HG03521 (cell line): ENCODE data around the gene PHETA1.

Experiments used
- ATAC-seq: cut with Tn5 transposase; IDR thresholded peaks from one replicate; pipeline ENCODE4 v1.9.1; 2021; ENCODE audit warnings: mild to moderate bottlenecking, moderate library complexity; ENCODE audit not compliant: unreplicated experiment

PHETA1 gene

GRCh38 chr12:111368788-111369495 lies at the start of gene PHETA1:
TSS of gene PHETA1 (minus strand) at chr12:111369095. CDS start at chr12:111363427, 5,668 bp downstream.
- peak; percentile 89 for ATAC-seq

- ATAC-seq: no peak
Observed at GRCh38 chr12:111418594-111418880, 49.6 kb upstream of the PHETA1 start.

GRCh38 chr12:111417784-111418593 lies 49.1 kb upstream of the PHETA1 start:
- no peak for ATAC-seq

- no peak for ATAC-seq
Observed at GRCh38 chr12:111417290-111417689, 48.4 kb upstream of the PHETA1 start.

- ATAC-seq: no peak
Observed at GRCh38 chr12:111414711-111415252, 45.9 kb upstream of the PHETA1 start.

GRCh38 chr12:111413442-111414086 lies 44.7 kb upstream of the PHETA1 start:
- ATAC-seq: no peak

GRCh38 chr12:111412830-111413441 lies 44.0 kb upstream of the PHETA1 start:
- ATAC-seq: no peak

GRCh38 chr12:111412007-111412829 lies 43.3 kb upstream of the PHETA1 start:
- ATAC-seq: no peak

GRCh38 chr12:111411185-111411764 lies 42.4 kb upstream of the PHETA1 start:
- no peak for ATAC-seq

GRCh38 chr12:111410431-111411184 lies 41.7 kb upstream of the PHETA1 start:
- no peak for ATAC-seq

- ATAC-seq: no peak
Observed at GRCh38 chr12:111409780-111410430, 41.0 kb upstream of the PHETA1 start.

- ATAC-seq: no peak
Observed at GRCh38 chr12:111409403-111409779, 40.5 kb upstream of the PHETA1 start.

- no peak for ATAC-seq
Observed at GRCh38 chr12:111408686-111409402, 39.9 kb upstream of the PHETA1 start.

- ATAC-seq: no peak
Observed at GRCh38 chr12:111408116-111408440, 39.2 kb upstream of the PHETA1 start.

- ATAC-seq: no peak
Observed at GRCh38 chr12:111407377-111408115, 38.7 kb upstream of the PHETA1 start.

- ATAC-seq: no peak
Observed at GRCh38 chr12:111406474-111407376, 37.8 kb upstream of the PHETA1 start.
